ENCODE measurements around the gene CXXC1.

DNA sequence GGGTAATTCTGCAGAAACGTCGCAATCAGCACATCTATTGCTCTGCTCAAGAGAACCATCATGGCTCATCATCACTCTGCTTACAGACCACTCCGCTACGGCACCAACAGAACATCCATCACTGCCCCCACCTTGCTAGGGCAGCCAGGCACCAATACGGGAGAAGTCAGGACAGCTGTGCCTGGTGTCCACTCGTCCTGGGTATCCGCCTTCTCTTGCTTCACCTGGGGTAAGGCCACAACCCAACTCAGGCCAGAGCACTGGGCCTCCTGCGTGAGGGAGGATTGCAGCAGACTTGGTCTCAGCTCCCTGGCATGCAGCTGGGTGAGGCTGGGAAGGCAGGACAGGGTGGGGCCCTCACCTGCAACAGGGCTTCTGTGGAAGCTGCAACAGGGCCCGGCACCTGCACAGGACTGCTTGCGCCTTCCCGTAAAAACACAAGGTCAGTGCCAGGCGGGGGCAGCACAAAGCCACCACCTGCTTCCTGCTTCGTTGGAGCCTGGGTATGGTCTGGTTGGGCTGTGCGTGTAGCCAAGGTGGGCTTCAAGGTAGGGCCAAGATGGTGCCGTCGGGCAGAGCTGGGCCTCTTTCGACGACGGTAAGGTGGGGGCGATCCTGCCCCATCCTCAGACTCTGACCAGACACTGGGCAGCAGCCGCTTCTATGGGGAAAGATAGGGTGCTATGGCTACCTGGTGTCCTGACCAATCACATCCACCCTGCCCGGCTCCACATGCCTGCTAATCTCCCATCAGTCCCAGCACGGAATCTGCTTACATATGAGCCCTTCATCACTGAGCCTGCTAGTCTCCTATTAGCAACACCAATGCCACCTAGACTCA, 14.1 kb downstream of the CXXC1 start:
- TF ChIP-seq YY1 (IDR thresholded peaks at IDR 0.05; ENCODE audit: insufficient read depth, insufficient read length) (no peak), SUZ12 (IDR thresholded peaks at IDR 0.05; ENCODE audit: extremely low read depth, insufficient read depth, insufficient read length) (no peak)

All from NT2/D1 (cell line).